Neural cell (in vitro differentiated cells): Measurements from ENCODE around the gene GALNT10. TPM values are rescaled to one million over a fixed set of nuclear protein-coding genes. Genes with fewer than 3 reads are reported as not detected.

Source experiments
- polyA plus RNA-seq: library from polyadenylated mRNA; depleted of rRNA; stranded (reverse); fragments of >200 nt; gene quantifications from 2 replicates; pipeline ENCODE4 v1.2.3, GENCODE V29; 2014
- small RNA-seq, 3 experiments: library from RNA; depleted of rRNA; stranded (forward); fragments of <200 nt; gene quantifications; one replicate each; pipeline ENCODE3, GENCODE V24; 2012

The GALNT10 gene
- polyA plus RNA-seq, 1 donor from 2014 or later: 3.1 TPM

Small RNA genes within 50 kb of the gene (small RNA-seq; reads per million reads assigned to genes)
- gene MIR1294: 9.1 to 38.3 (median 31.9) reads per million in 3 experiments
- 0 to 0.03 (median 0) reads per million in 3 experiments for gene RN7SL655P

Other genes with a start within 250 kb of the GALNT10 start
- 20.2 and 24.8 TPM in 2 replicates for gene FAM114A2, start 151.8 kb upstream of the GALNT10 start, polyA plus RNA-seq
- 103 and 104 TPM in 2 replicates for gene MFAP3, start 151.8 kb upstream of the GALNT10 start, polyA plus RNA-seq